Stimulated activated naive CD4-positive, alpha-beta T cell (primary cell): ENCODE results near the gene MEGF6.

Source experiments
- DNase-seq, 6 experiments: peaks; one replicate each; lab custom pipeline; 2025; lab: John Stamatoyannopoulos, UW

MEGF6 gene

DNA sequence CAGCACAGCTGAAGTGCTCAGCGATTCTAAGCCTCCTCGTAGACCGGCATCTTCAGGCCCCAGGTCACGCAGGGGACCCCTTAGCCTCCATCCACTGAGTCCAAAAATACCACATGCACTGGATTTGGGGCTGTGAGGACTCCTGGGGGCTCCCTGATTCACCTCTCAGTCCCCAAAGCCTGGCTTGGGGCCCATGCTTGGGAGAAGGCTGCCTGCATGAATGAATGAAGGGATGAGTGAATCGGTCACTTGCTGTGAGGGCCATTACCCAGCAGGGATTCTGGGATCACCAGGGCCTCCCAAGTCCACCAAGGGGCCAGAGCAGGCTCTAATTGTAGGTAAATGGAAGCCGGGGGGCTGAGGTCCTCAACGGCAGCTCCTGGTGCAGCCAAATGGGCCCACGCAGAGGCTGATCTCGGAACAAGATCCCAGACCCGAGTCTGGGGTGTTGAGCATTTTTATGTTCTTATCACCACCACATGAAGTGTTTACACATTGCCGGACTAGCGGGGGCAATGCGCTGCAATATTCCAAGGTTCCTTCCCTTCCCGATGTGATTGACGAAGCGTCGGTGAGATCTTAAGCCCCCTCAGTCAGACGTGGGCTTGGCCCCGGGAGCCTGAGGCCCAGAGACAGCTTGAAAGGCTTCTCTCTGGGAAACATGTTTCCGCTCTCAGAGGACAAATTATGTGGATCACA, 170.4 kb downstream of the MEGF6 start:
- DNase-seq, result no peak

DNA sequence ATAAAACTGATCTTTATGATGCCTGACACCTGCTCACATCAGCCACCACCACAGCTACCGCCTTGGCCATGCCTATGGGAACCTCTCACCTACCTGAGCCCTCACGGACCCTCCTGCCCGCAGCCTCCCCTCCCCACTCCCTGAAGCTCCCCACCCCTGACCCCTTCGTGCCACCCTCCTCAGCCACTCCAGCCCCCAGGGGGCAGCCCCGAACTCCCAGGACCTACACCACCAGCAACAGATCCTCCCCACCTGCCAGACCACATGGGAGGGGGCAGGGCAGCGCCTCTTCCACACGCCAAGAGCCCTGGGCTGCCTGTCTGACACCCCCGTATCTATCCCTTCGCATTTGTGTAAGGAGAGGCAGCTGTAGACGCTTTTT, 171.0 kb downstream of the MEGF6 start:
- DNase-seq, result no peak
